Measurements from ENCODE around the gene GPC1.

The GPC1 gene

GRCh38 chr2:240397542-240397916, 37.9 kb upstream of the GPC1 start:
- DNase-seq, result no peak

- DNase-seq, result no peak
Measured at GRCh38 chr2:240397924-240398645, 37.4 kb upstream of the GPC1 start.

- DNase-seq, result no peak
Measured at GRCh38 chr2:240398661-240399267, 36.7 kb upstream of the GPC1 start.

- no peak for DNase-seq
Measured at GRCh38 chr2:240399419-240400324, 35.8 kb upstream of the GPC1 start.

GRCh38 chr2:240400371-240401161, 34.9 kb upstream of the GPC1 start:
- DNase-seq, result no peak

- no peak for DNase-seq
Measured at GRCh38 chr2:240401308-240401707, 34.2 kb upstream of the GPC1 start.

- no peak for DNase-seq
Measured at GRCh38 chr2:240401781-240402551, 33.5 kb upstream of the GPC1 start.

GRCh38 chr2:240402566-240403272, 32.7 kb upstream of the GPC1 start:
- no peak for DNase-seq

GRCh38 chr2:240403396-240404104, 31.9 kb upstream of the GPC1 start:
- no peak for DNase-seq

GRCh38 chr2:240404174-240404852, 31.1 kb upstream of the GPC1 start:
- no peak for DNase-seq

- DNase-seq, result no peak
Measured at GRCh38 chr2:240405133-240405532, 30.3 kb upstream of the GPC1 start.

GRCh38 chr2:240405684-240406313, 29.7 kb upstream of the GPC1 start:
- DNase-seq, result no peak

GRCh38 chr2:240407090-240407489, 28.4 kb upstream of the GPC1 start:
- no peak for DNase-seq

GRCh38 chr2:240410004-240410403, 25.5 kb upstream of the GPC1 start:
- no peak for DNase-seq

GRCh38 chr2:240410808-240411207, 24.7 kb upstream of the GPC1 start:
- no peak for DNase-seq

GRCh38 chr2:240411261-240412160, 24.0 kb upstream of the GPC1 start:
- no peak for DNase-seq

GRCh38 chr2:240412211-240412861, 23.1 kb upstream of the GPC1 start:
- DNase-seq, result no peak

All from NCI-H1417 (cell line).